Muscle layer of colon (tissue), 2 donors: ENCODE measurements around the gene RNF150.

Experiments used
- H3K27ac ChIP-seq: one replicate; pipeline ENCODE4 v1.7.0; 2013; ENCODE audit warnings: low read depth, mild to moderate bottlenecking, low read length, moderate library complexity
- H3K27me3 ChIP-seq, 2 donors: one replicate each; pipeline ENCODE4 v1.7.0; 2013; ENCODE audit warnings: low read length in 2 of 2, mild to moderate bottlenecking in 2 of 2; ENCODE audit not compliant: insufficient read depth in 2 of 2, control insufficient read depth in 1 of 2
- H3K36me3 ChIP-seq: one replicate; pipeline ENCODE4 v1.7.0; 2013; ENCODE audit warnings: mild to moderate bottlenecking, low read length; ENCODE audit not compliant: insufficient read depth
- H3K4me1 ChIP-seq: one replicate; pipeline ENCODE4 v1.7.0; 2013; ENCODE audit warnings: mild to moderate bottlenecking, low read length; ENCODE audit not compliant: insufficient read depth
- H3K4me3 ChIP-seq, 2 donors: one replicate each; pipeline ENCODE4 v1.7.0; 2013; ENCODE audit warnings: low read length in 2 of 2, low read depth in 1 of 2, mild to moderate bottlenecking in 1 of 2, moderate library complexity in 1 of 2
- H3K9ac ChIP-seq: one replicate; pipeline ENCODE4 v1.7.0; 2013; ENCODE audit warnings: low read length
- H3K9me3 ChIP-seq: one replicate; pipeline ENCODE4 v1.7.0; 2013; ENCODE audit warnings: mild to moderate bottlenecking, low read length
- donor health status: abdominal sarcoma.
- donor health status: Adenocarcinoma of cecum.

RNF150 gene

DNA sequence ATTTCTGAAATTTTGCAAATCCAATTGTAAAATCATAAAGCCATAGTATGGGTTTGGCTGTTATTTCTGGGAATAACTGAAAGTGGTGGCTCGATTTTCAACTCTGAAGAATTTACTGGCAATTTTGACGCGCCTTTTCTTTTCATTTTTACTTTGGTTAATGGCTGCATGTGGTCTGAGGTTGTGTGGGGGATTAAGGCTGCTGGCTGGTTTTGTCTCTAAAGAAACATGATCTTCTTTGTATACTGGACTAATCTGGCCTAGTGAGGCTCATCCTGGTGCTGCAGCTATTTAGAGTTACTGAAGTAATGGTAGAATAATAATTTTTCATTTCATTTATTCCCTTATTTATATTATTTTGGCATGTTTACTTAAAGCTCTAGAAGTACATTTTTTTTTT is 164.0 kb downstream of the RNF150 start:
- Histone ChIP-seq H3K9me3 (no peaks in the 10 kb centered on the region), H3K27me3 (no peaks in the 10 kb centered on the region), H3K9ac (no peak overlapping the region), H3K36me3 (peaks cover 7% of the 10 kb centered on the region), H3K4me1 (peaks cover 18% of the 10 kb centered on the region), H3K27ac (no peak overlapping the region), H3K4me3 (no peak overlapping the region)

DNA sequence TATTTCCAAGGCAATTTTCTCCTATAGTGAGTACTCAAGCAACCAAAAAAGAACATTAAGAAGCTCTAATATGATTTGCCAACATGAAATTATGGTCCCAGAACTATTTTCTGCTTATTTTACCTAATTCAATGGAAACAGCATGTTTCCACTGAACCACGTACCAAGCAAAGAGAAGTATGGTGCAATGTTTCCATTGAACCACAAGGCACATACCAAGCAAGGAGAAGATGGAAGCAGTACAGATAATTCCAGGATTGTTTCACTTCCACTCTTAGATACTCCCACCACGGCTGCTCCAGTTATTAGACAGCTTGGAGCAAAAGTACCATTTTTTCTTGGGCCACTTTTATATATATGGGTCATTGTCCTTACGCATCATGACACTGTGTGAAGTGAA is 164.9 kb downstream of the RNF150 start:
- no peak overlapping the region for H3K9ac ChIP-seq
- no peaks in the 10 kb centered on the region for H3K27me3 ChIP-seq
- H3K27ac ChIP-seq = no peak overlapping the region
- no peaks in the 10 kb centered on the region for H3K9me3 ChIP-seq
- H3K4me1 ChIP-seq = peaks cover 18% of the 10 kb centered on the region
- no peak overlapping the region for H3K4me3 ChIP-seq
- H3K36me3 ChIP-seq = peaks cover 7% of the 10 kb centered on the region

GRCh38 chr4:140963883-140964282 is 169.4 kb downstream of the RNF150 start:
- no peak overlapping the region for H3K4me3 ChIP-seq
- H3K27ac ChIP-seq = no peak overlapping the region
- H3K9me3 ChIP-seq = no peaks in the 10 kb centered on the region
- no peaks in the 10 kb centered on the region for H3K4me1 ChIP-seq
- no peak overlapping the region for H3K9ac ChIP-seq
- H3K36me3 ChIP-seq = peaks cover 7% of the 10 kb centered on the region
- H3K27me3 ChIP-seq = no peaks in the 10 kb centered on the region

GRCh38 chr4:140955641-140956040 is 177.6 kb downstream of the RNF150 start:
- no peaks in the 10 kb centered on the region for H3K27me3 ChIP-seq
- no peaks in the 10 kb centered on the region for H3K9me3 ChIP-seq
- peaks cover 41% of the 10 kb centered on the region for H3K4me1 ChIP-seq
- H3K27ac ChIP-seq = peak overlapping the region; percentile 48
- no peak overlapping the region for H3K9ac ChIP-seq
- no peak overlapping the region for H3K4me3 ChIP-seq
- no peaks in the 10 kb centered on the region for H3K36me3 ChIP-seq

DNA sequence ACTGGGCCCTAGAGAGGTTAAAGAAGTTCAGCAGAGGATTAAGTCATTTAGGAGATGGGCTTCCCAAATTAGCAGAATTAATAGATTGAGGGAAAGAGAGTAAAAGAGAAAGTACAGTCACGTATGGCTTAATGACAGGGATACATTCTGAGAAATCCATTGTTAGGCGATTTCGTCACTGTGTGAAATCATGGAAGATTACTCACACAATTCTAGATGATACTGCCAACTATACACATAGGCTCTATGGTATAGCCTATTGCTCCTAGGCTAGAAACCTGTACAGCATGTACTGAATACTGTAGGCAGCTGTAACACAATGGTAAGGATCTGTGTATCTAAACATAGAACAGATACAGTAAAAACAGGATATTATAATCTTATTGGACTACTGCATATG is 180.6 kb downstream of the RNF150 start:
- peaks cover 50% of the 10 kb centered on the region for H3K4me1 ChIP-seq
- H3K4me3 ChIP-seq = no peak overlapping the region
- H3K9ac ChIP-seq = no peak overlapping the region
- no peaks in the 10 kb centered on the region for H3K36me3 ChIP-seq
- H3K9me3 ChIP-seq = no peaks in the 10 kb centered on the region
- H3K27ac ChIP-seq = no peak overlapping the region
- H3K27me3 ChIP-seq = no peaks in the 10 kb centered on the region

DNA sequence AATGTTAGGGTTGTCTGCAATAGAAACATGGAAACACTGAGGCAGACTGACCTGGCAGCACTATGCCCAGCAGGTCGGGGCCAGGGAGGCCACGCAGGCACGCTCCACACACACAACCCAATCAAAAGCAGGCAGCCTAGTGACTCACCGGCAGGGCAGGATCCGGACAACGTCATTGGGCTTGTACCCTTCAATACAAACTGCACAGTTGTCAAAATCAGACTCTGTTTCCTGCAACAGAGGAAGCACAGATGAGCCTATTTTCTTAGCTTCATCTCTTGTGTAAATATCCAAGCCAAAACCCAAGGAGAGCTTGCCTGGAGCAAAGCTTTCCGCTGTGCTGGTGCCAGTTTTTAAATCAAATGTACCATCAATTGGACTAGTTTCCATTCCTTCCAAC is 185.8 kb downstream of the RNF150 start:
- no peak overlapping the region for H3K4me3 ChIP-seq
- peaks cover 44% of the 10 kb centered on the region for H3K4me1 ChIP-seq
- peak overlapping the region; percentile 16 for H3K27ac ChIP-seq
- H3K27me3 ChIP-seq = no peaks in the 10 kb centered on the region
- no peak overlapping the region for H3K9ac ChIP-seq
- H3K36me3 ChIP-seq = no peaks in the 10 kb centered on the region
- no peaks in the 10 kb centered on the region for H3K9me3 ChIP-seq

DNA sequence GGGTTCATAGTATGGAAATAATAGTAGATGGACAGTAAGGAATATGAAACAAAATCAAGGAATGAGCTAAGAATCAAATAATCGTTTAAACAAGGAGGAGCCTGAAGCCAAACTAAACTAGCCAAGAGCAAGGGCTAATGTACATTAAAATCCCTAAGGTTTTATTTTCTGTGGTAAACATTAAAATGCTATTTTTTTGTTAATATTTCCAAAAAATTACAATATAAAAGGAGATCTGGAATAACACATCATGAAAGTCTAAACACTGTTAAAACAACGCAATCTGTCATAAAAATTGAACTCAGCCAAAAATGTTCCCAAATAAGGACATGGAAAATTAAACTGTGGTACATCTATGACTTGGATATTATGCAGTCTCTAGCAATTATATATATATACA is 188.2 kb downstream of the RNF150 start:
- Histone ChIP-seq H3K27ac (peak overlapping the region; percentile 54), H3K36me3 (no peaks in the 10 kb centered on the region), H3K27me3 (no peaks in the 10 kb centered on the region), H3K4me1 (peaks cover 38% of the 10 kb centered on the region), H3K9me3 (no peaks in the 10 kb centered on the region), H3K4me3 (no peak overlapping the region), H3K9ac (no peak overlapping the region)

- H3K4me1 ChIP-seq = peaks cover 43% of the 10 kb centered on the region
- H3K27me3 ChIP-seq = no peaks in the 10 kb centered on the region
- no peak overlapping the region for H3K9ac ChIP-seq
- H3K4me3 ChIP-seq = no peak overlapping the region
- no peaks in the 10 kb centered on the region for H3K36me3 ChIP-seq
- no peaks in the 10 kb centered on the region for H3K9me3 ChIP-seq
- peak overlapping the region; percentile 54 for H3K27ac ChIP-seq
Observed at GRCh38 chr4:140944572-140944971, 188.7 kb downstream of the RNF150 start.

DNA sequence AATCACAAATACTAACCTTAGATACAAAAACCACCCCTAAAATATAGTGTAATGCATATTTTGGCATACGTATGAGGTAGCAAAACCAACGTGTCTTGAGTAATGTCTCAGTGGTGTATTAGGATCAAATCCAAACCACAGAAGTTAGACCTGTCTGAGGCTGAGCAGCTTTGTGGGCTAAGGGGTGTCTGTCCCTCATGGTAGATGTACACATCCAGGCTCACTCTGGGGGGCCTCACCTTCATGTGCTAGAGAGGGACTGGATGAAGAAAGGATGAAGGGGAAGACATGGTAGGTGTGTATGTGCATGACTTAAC is 189.1 kb downstream of the RNF150 start:
- Histone ChIP-seq H3K4me1 (peaks cover 47% of the 10 kb centered on the region), H3K27ac (peak overlapping the region; percentile 35), H3K36me3 (no peaks in the 10 kb centered on the region), H3K9me3 (no peaks in the 10 kb centered on the region), H3K4me3 (no peak overlapping the region), H3K9ac (no peak overlapping the region), H3K27me3 (no peaks in the 10 kb centered on the region)

GRCh38 chr4:140943486-140944198 is 189.6 kb downstream of the RNF150 start:
- H3K9me3 ChIP-seq = no peaks in the 10 kb centered on the region

GRCh38 chr4:140940589-140940988 is 192.7 kb downstream of the RNF150 start:
- Histone ChIP-seq H3K9me3 (no peaks in the 10 kb centered on the region), H3K27ac (no peak overlapping the region), H3K27me3 (no peaks in the 10 kb centered on the region), H3K4me3 (no peak overlapping the region), H3K36me3 (no peaks in the 10 kb centered on the region), H3K4me1 (peaks cover 52% of the 10 kb centered on the region), H3K9ac (no peak overlapping the region)

More at GRCh38 chr4:140943486-140944198, 189.6 kb downstream of the RNF150 start:
- H3K27me3 ChIP-seq = no peaks in the 10 kb centered on the region
- no peaks in the 10 kb centered on the region for H3K36me3 ChIP-seq
- no peak overlapping the region for H3K9ac ChIP-seq
- no peak overlapping the region for H3K4me3 ChIP-seq
- H3K4me1 ChIP-seq = peaks cover 51% of the 10 kb centered on the region
- H3K27ac ChIP-seq = peak overlapping the region; percentile 35

DNA sequence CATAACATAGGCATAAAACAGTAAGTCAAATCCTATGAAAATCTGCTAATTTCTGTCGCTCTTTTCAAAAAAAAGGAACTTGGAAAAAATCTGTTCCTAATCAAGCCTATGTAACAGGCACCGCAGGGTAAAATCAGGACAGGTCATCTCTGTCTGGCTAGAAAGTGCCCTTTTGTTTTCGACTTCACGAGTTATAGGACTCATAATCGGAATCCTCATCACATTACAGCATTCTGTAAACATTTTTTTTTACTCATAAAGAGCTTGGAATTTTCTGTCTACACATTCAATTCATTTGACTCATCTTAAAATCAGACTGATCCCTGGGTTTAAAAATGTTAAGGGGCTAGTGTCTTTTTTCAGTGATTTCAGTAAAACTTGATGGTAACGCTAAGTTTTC is 195.4 kb downstream of the RNF150 start:
- H3K27me3 ChIP-seq = no peaks in the 10 kb centered on the region
- peak overlapping the region; percentile 75 for H3K27ac ChIP-seq

More for the DNA sequence above, 195.4 kb downstream of the RNF150 start:
- Histone ChIP-seq H3K4me1 (peaks cover 55% of the 10 kb centered on the region), H3K4me3 (no peak overlapping the region), H3K36me3 (no peaks in the 10 kb centered on the region), H3K9ac (no peak overlapping the region), H3K9me3 (no peaks in the 10 kb centered on the region)
